Keratinocyte (primary cell): ENCODE results near the gene POLR3F. TPM values are rescaled to one million over a fixed set of nuclear protein-coding genes. Genes with fewer than 3 reads are reported as not detected.
A peak's percentile ranks its signal among the peaks of the same experiment; 100 is the strongest.

Source experiments
- DNase-seq: peaks from one replicate; pipeline ENCODE4 v3.0.0-alpha.2; 2011; ENCODE audit warnings: low read depth, missing footprints, low spot score
- FAIRE-seq: peaks from 2 replicates; lab custom pipeline; 2011; peaks lifted over from hg19 to GRCh38; lab: Jason Lieb, UNC
- H2AFZ ChIP-seq: 2 replicates; pipeline ENCODE4 v1.6.0; 2012; ENCODE audit warnings: low read length, control low read depth, inconsistent platforms; ENCODE audit not compliant: control insufficient read depth
- H3K27ac ChIP-seq: 2 replicates; pipeline ENCODE4 v1.5.1; 2011; ENCODE audit warnings: low read length; ENCODE audit not compliant: control insufficient read depth, insufficient read depth
- H3K27me3 ChIP-seq: 3 replicates; pipeline ENCODE4 v1.6.0; 2011; ENCODE audit warnings: low read length; ENCODE audit not compliant: control insufficient read depth, insufficient read depth; ENCODE audit errors: extremely low read depth
- H3K36me3 ChIP-seq, 2 experiments: 2 replicates in 1 of 2; 3 replicates in 1 of 2; pipeline ENCODE4 v1.5.1; 2011; ENCODE audit warnings: low read length in 2 of 2, mild to moderate bottlenecking in 1 of 2; ENCODE audit not compliant: control insufficient read depth in 2 of 2, insufficient read depth in 2 of 2; ENCODE audit errors: extremely low read depth in 1 of 2
- H3K4me1 ChIP-seq: 3 replicates; pipeline ENCODE4 v1.5.1; 2011; ENCODE audit warnings: low read length; ENCODE audit not compliant: control insufficient read depth, insufficient read depth; ENCODE audit errors: extremely low read depth
- H3K4me2 ChIP-seq: 3 replicates; pipeline ENCODE4 v1.6.0; 2011; ENCODE audit warnings: low read depth, low read length; ENCODE audit not compliant: control insufficient read depth, insufficient read depth; ENCODE audit errors: extremely low read depth
- H3K4me3 ChIP-seq, 3 experiments: fragments of 200-600 bp in 1 of 3; sonication (generic) in 1 of 3; 2 replicates in 2 of 3; 3 replicates in 1 of 3; pipeline ENCODE4 v1.5.1; 2011 to 2016; ENCODE audit warnings: low read length in 3 of 3, mild to moderate bottlenecking in 3 of 3, control low read depth in 2 of 3, inconsistent platforms in 1 of 3, low read depth in 1 of 3, mixed read lengths in 1 of 3, mixed run types in 1 of 3, moderate library complexity in 1 of 3; ENCODE audit not compliant: control insufficient read depth in 2 of 3, insufficient read depth in 2 of 3; ENCODE audit errors: extremely low read depth in 1 of 3
- H3K79me2 ChIP-seq: 2 replicates; pipeline ENCODE4 v1.6.0; 2012; ENCODE audit warnings: low read length; ENCODE audit not compliant: control insufficient read depth, insufficient read depth
- H3K9ac ChIP-seq: 3 replicates; pipeline ENCODE4 v1.6.0; 2011; ENCODE audit warnings: low read length; ENCODE audit not compliant: control insufficient read depth, insufficient read depth; ENCODE audit errors: extremely low read depth
- H3K9me1 ChIP-seq: 3 replicates; pipeline ENCODE4 v1.6.0; 2011; ENCODE audit warnings: low read length; ENCODE audit not compliant: control insufficient read depth, insufficient read depth; ENCODE audit errors: extremely low read depth
- H3K9me3 ChIP-seq: 2 replicates; pipeline ENCODE4 v1.5.1; 2012; ENCODE audit warnings: low read depth, low read length; ENCODE audit not compliant: control insufficient read depth
- H4K20me1 ChIP-seq: 3 replicates; pipeline ENCODE4 v1.6.0; 2011; ENCODE audit warnings: low read length; ENCODE audit not compliant: control insufficient read depth, insufficient read depth; ENCODE audit errors: extremely low read depth
- EZH2 ChIP-seq: IDR thresholded peaks from one replicate; pipeline ENCODE4 v1.6.1; 2012; ENCODE audit warnings: inconsistent platforms, mild to moderate bottlenecking, low read length, moderate library complexity
- dilution Hi-C: fragments of 300-500 bp; cut with MboI; formaldehyde crosslinking; loops from one replicate; pipeline ENCODE4 v1.7.0; 2020; ENCODE audit warnings: low sequenced_read_pairs; ENCODE audit not compliant: extremely low pct_ligation_motif_present
- polyA plus RNA-seq, 5 experiments: library from polyadenylated mRNA; depleted of rRNA in 3 of 5; stranded (reverse) in 3 of 5; stranded (forward) in 1 of 5; unstranded in 1 of 5; fragments of >200 nt; gene quantifications; 1 replicate in 1 of 5; 2 replicates in 3 of 5; 3 replicates in 1 of 5; pipeline versions ENCODE4 v1.2.1 to v1.2.3, GENCODE V29; 2011 to 2012; ENCODE audit warnings: missing spikeins in 2 of 5, low read depth in 1 of 5, low replicate concordance in 1 of 5
- TF ChIP-seq, protein P1 (sequence below), 3 experiments: IDR thresholded peaks in 1 of 3; conservative IDR thresholded peaks in 1 of 3; optimal IDR thresholded peaks in 1 of 3; 2 replicates in 2 of 3; 3 replicates in 1 of 3; pipeline versions ENCODE3 to v1.5.1; 2011; ENCODE audit warnings: low read length in 3 of 3, mild to moderate bottlenecking in 3 of 3, moderate library complexity in 2 of 3, control low read depth in 1 of 3, inconsistent platforms in 1 of 3; ENCODE audit not compliant: insufficient read depth in 2 of 3; ENCODE audit errors: extremely low read depth in 1 of 3

Gene POLR3F
- polyA plus RNA-seq, 1 donor (not counting 4 experiments of a cell fraction or from before 2014, with no cell fraction given), result 12.2 TPM

DNA sequence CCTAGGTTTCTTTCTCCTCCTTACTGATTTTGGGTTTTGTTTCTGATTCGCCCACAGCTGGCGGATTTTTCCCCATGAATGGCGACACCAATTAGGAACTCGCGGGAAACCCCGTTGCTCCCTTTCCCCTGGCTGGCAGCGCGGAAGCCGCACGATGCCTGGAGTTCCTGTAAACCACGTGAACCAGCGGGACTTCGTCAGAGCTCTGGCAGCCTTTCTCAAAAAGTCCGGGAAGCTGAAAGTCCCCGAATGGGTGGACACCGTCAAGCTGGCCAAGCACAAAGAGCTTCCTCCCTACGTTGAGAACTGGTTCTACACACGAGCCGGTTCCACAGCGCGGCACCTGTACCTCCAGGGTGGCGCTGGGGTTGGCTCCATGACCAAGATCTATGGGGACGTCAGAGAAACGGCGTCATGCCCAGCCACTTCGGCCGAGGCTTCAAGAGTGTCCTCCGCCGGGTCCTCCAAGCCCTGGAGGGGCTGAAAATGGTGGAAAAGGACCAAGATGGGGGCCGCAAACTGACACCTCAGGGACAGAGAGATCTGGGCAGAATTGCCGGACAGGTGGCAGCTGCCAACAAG lies 37.4 kb downstream of the POLR3F start:
- dilution Hi-C loops, result no loop called here
- no peak for DNase-seq
- no peak for TF ChIP-seq EZH2
- TF ChIP-seq, protein P1, sequence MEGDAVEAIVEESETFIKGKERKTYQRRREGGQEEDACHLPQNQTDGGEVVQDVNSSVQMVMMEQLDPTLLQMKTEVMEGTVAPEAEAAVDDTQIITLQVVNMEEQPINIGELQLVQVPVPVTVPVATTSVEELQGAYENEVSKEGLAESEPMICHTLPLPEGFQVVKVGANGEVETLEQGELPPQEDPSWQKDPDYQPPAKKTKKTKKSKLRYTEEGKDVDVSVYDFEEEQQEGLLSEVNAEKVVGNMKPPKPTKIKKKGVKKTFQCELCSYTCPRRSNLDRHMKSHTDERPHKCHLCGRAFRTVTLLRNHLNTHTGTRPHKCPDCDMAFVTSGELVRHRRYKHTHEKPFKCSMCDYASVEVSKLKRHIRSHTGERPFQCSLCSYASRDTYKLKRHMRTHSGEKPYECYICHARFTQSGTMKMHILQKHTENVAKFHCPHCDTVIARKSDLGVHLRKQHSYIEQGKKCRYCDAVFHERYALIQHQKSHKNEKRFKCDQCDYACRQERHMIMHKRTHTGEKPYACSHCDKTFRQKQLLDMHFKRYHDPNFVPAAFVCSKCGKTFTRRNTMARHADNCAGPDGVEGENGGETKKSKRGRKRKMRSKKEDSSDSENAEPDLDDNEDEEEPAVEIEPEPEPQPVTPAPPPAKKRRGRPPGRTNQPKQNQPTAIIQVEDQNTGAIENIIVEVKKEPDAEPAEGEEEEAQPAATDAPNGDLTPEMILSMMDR (optimal IDR thresholded peaks at IDR 0.05 in 1 of 3, IDR thresholded peaks at IDR 0.05 in 1 of 3, conservative IDR thresholded peaks at IDR 0.05 in 1 of 3; ENCODE audit: extremely low read depth in 1 of 3, insufficient read depth in 2 of 3, low read length in 3 of 3), result no peak
- H3K9ac ChIP-seq, result peak overlapping the region; percentile 30
- peak overlapping the region; percentile 86 for H3K4me2 ChIP-seq
- peaks cover 11% of the 10 kb centered on the region for H3K4me1 ChIP-seq
- peak overlapping the region; percentile 80 for H2AFZ ChIP-seq
- H3K4me3 ChIP-seq, result peak overlapping the region in 2 of 3 experiments; percentile 32 to 47
- H3K36me3 ChIP-seq, result peaks cover 1 to 3% of the 10 kb centered on the region in 2 experiments
- peaks cover 18% of the 10 kb centered on the region for H3K79me2 ChIP-seq
- H3K27me3 ChIP-seq, result no peaks in the 10 kb centered on the region
- H3K27ac ChIP-seq, result no peak overlapping the region
- H4K20me1 ChIP-seq, result no peaks in the 10 kb centered on the region
- no peaks in the 10 kb centered on the region for H3K9me1 ChIP-seq
- H3K9me3 ChIP-seq, result no peaks in the 10 kb centered on the region
- no peak for FAIRE-seq

DNA sequence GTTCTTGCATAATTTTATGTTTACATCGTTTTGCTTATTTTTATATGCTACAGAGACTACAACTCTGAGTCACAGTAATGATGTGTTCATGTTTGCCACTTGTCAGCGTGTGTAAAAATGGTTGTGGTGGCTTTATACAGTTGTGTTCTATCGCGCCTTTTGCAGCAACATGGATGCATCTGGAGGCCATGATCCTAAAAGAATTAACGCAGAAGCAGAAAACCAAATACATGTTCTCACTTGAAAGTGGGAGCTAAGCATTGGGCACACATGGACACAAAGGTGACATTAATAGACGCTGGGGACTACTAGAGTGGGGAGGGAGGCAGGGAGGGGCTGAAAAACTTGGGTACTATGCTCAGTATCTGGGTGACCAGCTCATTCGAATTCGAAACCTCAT lies 39.6 kb downstream of the POLR3F start:
- DNase-seq (no peak), FAIRE-seq (peak; percentile 51)
- Histone ChIP-seq H3K27me3 (no peaks in the 10 kb centered on the region), H3K9me1 (no peaks in the 10 kb centered on the region), H3K4me2 (peak overlapping the region; percentile 97), H3K27ac (peak overlapping the region; percentile 97), H2AFZ (peak overlapping the region; percentile 86), H3K4me3 (peak overlapping the region; percentile 88 to 95 (median 91)), H3K36me3 (peaks cover 3 to 20% of the 10 kb centered on the region in 2 experiments), H3K79me2 (peaks cover 31% of the 10 kb centered on the region), H3K4me1 (peaks cover 15% of the 10 kb centered on the region), H4K20me1 (no peaks in the 10 kb centered on the region), H3K9ac (peak overlapping the region; percentile 94), H3K9me3 (no peaks in the 10 kb centered on the region)
- TF ChIP-seq EZH2, result no peak
- TF ChIP-seq, protein P1 (optimal IDR thresholded peaks at IDR 0.05 in 1 of 3, IDR thresholded peaks at IDR 0.05 in 1 of 3, conservative IDR thresholded peaks at IDR 0.05 in 1 of 3; ENCODE audit: extremely low read depth in 1 of 3, insufficient read depth in 2 of 3, low read length in 3 of 3), result no peak
- dilution Hi-C loops, result no loop called here
